ENCODE results near the gene C3orf22.
"Not testable (repeated sequence)": the region's sequence is repeated elsewhere in the genome, so short reads cannot be mapped to it uniquely, and the experiment has no call there.

C3orf22 gene

DNA sequence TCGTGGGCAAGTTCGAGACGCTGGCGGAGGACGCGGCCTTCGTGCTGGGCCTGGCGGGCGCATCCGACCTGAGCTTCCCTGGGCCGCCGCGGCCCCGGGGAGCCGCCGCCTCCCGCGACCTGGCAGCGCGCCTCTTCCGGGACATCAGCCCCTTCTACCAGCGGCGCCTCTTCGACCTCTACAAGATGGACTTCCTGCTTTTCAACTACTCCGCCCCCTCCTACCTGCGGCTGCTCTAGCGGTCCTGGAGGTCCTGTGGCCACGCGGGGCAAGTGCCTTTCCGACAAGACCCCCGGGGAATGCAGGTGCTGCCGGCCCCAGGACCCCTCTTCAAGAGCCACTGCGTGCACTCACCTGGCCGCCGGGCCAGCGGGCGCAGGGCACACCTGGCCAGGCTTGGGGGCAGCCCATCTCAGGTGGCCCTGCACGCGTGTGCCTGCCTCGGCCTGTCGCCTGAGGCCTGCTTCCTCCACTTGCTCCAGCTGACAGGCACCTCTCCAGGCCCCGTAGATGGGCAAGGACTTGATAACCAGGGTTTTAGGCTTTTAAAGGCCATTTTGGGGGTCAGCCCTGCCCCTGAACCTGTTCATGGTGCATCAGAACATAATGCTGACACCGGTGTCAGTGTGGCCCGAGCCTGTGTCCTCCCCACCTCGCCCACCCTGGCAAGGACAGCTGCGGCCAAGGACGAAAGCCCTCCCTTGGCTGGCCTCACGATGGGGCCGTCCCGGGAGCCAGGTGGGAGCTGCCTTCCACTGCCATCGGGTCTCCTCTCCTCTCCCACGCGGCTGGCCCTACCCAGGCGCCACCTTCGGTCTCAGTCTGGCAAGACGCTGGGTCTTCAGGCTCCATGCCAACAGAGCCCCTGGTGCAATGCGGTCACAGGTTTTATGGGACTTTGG is 16.1 kb downstream of the C3orf22 start:
- no peak for DNase-seq

DNA sequence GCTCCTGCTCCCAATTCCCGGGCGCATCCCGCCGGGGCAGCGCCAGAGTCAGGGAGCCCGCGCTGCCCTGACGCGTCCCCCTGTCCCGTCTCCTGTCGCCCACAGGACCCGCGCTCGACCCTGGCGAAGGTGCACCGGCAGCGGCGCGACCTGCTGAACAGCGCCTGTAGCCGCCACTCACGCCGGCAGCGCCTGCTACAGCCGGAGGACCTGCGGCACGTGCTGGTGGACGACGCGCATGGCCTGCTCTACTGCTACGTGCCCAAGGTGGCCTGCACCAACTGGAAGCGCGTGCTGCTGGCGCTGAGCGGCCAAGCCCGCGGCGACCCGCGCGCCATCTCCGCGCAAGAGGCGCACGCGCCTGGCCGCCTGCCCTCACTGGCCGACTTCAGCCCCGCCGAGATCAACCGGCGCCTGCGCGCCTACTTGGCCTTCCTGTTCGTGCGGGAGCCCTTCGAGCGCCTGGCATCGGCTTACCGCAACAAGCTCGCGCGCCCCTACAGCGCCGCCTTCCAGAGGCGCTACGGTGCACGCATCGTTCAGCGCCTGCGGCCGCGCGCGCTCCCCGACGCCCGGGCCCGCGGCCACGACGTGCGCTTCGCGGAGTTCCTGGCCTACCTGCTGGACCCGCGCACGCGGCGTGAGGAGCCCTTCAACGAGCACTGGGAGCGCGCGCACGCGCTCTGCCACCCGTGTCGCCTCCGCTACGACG is 16.9 kb downstream of the C3orf22 start:
- no peak for DNase-seq

DNA sequence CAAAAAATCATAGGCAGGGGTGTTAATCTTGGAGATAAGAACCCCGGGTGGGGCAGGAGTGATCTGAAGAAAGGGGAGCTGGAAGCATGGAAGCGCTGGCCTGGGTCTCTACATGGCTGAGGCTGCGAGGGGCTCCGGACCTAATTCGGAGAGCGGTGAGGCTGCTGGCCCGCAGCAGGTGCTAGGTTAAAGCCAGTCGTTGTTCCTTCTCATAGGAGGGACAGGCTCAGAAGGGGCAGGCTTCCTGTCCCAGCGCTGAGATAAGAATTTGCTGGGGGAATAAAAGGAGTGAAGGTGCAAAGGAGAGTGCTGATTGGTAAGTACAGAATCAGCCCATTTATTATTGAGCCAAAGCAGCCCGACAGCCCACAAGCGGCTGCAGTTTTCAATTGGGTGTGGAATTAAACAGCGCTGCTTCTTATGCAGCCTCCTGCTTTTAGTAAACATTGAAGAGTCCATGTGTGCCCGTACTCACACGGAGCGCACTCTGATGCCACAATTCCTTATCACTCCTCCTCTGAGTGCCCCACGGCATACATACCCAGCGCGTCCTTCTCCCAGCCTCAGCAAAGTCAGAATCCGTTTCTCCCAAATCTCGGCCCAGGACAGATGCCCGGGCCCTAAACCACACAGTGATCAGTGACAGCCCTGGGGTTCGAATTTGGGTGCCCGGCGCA is 17.6 kb downstream of the C3orf22 start:
- no peak for DNase-seq

DNA sequence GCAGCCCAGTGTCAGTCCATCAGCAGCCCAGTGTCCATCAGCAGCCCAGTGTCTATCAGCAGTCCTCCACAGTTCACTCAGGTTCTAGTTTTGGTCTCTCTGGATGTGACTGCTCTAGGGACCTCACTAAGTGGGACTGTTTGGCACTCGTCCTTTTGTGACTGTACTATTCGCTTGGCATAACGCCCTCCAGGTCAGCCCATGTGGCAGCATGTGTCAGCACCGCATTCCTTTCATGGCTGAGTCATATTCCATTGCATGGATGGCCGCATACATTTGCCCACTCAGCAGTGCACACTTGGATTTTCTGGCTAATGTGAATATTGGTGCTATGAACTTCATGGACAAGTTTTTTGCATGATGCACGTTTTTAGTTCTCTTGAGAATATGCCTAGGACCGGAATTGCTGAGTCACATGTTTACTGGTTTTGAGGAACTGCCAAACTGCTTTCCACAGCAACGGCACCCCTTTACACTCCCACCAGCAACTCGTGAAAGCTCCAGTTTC is 18.3 kb downstream of the C3orf22 start:
- no peak for DNase-seq

DNA sequence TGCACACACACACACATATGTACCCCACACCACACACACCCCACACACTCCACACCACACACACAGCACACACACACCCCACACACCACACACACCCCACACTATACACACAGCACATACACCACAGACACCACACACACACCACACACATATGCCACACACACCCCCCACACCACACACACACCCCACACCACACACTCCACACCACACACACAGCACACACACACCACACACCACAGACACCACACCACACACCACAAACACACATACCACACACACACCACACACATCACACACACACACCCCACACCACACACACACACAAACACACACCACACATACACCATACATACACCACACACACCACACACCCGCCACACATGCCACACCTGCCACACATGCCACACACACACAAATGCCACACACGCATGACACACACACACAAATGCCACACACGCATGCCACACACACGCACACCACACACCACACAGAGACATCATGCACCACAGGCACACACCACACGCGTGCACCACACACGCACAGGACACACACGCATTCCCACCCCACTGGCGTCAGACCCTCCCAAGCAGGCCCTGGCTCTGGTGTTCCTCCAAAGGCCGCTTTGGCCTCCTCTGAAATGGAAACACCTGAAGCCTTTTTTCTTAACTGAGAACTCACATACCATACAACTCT is 19.0 kb downstream of the C3orf22 start:
- DNase-seq = no peak

DNA sequence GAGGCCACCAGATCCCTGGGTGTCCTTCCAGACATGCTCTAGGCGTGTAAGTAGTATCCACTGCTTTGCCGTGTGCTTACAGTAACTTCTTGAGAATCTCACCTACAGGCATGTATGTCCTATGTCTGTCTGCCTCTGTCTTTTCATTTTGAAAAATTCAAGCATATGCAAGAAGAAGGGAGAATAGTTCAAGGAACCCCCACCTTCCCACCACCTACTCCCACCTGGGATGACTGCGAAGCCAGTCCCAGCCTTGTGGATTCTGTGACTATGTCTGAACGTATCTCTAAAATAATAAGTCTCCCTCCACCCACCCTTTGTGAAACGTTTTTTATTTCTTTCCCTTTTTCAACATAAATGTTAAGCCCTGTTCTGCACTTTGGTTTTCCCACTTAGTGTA is 19.8 kb downstream of the C3orf22 start:
- no peak for DNase-seq

DNA sequence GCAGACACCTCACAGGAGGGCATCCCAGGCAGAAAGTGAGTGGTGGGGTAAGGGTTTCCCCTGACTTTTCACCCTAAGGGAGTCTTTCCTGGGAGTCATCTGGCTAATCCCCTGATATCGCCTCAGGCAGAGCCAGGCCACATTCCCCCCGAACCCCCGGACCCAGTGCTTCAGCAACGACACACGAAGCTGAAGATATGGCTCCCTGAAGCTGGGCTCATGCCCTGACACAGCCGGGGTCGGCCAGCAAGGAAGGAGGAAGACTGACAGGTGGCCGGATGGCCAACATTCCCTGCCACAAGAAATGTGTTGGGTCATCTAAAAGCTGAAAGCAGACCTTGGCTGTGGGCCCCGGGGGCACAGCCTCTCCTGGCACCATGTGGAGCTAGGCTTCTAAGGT is 20.4 kb downstream of the C3orf22 start:
- no peak for DNase-seq

DNA sequence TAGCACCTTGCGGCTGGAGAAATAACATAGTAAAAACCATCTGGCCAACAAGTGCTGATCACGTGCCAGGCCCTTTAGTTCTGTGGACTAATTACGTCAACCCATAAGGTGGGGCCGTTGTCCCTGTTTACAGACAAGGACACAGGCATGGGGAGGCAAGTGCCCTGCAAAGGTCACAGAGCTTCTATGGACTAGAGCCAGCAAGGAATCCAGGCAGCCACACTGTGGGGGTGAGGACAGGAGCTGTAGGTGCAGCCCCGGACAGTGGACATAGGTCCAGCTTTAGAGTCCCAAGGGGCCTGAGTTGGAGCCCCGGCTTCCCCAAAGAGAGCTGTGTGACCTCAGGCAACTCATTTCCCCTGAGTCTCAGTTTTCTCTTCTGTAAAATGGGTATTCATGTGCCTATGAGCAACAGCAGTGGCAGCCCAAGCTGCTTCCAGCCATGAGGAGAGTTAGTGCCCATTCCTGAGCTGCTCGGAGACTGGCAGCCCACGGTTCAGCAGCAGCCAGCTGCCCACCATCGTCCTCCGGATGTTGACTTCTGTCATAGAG is 20.9 kb downstream of the C3orf22 start:
- DNase-seq = no peak

DNA sequence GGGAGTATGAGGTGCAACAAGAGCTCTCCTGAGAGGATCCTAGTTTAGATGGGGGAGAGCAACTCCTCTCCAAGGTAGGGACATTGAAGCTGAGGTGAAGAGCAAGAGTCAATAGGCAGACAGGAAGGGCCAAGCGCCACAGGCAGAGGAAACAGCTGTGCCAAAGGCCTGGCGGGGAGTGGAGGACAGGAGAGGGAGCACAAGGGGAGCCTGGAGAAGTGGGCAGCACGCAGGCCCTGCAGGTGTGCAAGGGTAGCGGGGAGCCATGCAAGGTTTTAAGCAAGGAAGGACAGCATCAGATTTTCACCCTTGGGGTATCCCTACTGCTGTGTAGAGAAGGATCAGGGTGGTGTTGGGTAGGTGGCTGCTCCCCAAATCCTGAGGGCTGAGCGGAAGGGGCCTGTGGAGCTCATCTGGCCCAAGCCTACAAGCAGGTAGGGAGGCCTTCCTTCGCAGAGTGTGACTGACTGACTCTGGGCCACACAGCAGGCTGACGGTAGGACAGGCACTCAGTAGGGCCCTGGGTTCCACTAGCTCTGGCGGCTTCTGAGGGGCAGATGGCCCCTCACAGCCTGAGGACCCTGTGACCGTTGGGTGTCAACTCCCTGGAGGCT is 21.5 kb downstream of the C3orf22 start:
- DNase-seq = no peak

DNA sequence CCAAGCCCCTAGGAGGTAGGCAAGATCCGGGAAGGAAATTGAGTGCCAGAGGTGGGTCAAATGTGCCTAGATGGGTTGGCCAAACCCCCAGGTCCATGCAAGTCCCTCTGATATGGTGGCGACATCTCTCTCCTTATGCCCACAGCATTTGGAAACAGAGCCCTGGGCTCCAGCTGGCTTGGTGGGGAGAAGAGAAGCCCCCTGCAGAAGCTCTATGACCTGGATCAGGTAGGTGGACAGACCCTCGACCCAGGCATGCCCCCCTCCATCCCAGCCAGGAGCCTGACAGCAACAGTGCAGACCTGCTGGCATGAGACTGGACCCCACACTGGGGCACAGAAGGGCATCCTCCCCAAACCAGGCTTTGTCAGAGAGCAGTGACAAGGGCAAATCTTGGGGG is 22.6 kb downstream of the C3orf22 start:
- DNase-seq = no peak

DNA sequence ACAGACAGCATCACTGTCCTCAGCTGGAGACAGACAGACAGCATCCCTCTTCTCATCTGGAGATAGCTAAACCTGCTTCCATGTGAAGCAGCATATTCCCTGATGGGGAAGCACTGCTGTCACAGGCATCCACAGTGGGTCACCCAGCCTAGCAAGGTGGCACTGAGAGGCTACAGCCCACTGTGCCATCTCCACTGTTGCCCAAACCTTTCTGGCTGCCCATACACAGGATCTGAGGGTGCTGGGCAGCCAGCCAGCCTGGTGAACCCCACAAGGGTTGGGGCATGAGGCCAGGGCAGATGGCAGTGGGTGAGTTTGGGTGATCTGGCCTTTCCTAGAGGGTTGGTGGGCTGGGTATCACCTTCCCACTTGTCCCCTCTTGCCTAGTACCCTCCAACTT is 23.1 kb downstream of the C3orf22 start:
- no peak for DNase-seq

DNA sequence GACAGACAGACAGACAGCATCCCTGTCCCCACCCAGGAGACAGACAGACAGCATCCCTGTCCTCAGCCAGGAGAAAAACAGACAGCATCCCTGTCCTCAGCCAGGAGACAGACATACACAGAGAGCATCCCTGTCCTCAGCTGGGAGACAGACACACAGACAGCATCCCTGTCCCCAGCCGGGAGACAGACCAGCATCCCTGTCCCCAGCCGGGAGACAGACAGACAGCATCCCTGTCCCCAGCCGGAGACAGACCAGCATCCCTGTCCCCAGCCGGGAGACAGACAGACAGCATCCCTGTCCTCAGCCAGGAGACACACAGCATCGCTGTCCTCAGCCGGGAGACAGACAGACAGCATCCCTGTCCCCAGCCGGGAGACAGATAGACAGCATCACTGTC is 24.0 kb downstream of the C3orf22 start:
- not testable (repeated sequence) for DNase-seq

DNA sequence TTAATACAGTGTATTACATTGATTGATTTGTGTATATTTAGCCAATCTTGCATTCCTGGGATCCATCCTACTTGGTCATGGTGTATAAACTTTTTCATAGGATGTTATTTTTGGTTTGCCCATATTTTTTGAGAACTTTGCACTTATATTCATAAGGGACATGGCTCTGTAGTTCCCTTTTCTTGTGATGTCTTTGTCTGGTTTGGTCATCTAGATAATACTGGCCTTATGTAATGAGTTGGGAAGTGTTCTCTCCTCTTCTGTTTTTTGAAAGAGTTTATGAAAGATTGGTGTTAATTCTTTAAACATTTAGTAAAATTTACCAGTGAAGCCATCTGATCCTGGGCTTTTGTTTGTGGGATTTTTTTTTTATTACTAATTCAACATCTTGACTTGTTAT is 25.2 kb downstream of the C3orf22 start:
- DNase-seq = no peak

DNA sequence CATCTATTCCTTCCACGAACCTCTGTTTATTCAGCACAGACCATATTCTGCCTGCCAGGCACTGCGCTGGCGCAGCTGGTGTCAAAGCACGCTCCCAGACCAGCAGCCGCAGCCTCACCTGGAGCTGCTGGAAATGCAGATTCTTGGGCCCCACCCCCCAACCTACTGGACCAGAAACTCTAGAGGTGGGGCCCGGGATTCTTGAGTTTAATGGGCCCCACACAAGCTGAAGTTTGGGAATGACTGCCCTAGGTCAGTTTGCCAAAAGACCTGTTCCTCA is 27.7 kb downstream of the C3orf22 start:
- no peak for DNase-seq

DNA sequence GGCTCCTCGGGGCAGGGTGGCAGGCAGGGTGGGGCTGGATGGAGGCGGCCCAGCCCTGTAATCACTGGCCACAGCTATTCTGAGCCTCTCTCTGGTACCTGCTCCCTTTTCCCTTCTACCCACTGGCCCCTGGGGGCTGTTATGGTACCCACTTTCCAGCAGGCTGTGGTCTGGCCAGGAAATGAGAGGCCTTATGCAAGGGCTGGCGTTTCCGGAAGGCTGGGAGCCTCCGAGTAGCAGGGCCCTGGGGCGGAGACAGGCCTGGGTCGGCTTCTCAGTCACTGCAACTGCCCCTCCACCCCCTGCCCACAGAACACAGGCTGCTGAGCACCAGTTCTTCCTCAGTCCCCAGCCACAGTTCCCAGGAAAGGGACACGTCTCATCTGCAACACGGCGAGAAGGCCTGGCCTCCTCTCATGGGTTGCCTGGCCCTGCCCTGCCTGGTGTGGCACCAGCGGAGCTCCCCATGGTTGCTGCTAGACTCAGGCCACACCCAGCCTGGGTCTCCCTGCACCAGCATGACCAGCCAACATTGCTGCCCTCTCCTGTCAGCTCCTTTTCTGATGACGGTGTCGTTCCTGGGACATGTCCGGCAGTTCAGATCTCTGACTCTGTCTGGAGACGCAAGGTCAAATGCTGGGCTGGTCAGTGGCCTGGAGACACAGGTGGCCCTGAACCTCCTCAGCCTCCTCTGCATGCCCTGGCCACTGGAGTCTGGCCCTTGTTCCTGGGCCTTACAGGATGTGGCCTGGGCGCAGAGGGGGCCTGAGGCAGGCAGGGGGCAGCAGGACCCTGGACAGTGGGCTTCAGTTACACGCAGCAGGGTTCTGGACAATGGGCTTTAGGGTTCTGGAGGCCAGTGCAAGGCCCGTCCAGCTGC is 28.3 kb downstream of the C3orf22 start:
- no peak for DNase-seq

DNA sequence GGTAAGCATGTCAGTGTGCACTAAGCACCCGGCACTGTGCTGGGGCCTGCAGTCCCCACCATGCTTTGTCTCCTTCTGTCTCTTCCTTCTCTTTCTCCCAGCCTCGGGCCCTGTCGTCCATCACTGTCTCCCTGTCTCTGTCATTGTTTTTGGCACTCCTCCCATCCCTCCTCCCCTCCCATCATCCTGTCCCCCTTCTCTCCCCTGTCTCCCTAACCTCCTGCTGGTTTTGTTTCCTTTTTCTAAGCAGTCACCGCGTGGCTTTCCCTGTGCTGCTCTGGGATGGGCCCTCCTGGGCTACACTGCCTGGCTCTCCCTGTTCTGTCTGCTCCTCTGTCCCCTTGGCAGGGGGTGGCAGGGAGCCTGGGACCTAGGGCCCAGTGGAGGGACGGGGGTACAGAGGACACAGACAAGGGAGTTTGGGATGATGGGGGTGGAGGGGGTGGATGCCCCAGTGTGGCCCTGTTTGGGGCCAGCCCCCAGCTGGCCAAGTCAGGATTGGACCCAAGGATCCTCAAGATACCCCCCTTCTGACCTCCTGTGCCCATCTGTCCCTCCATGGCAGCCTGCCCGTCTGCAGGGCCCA is 29.1 kb downstream of the C3orf22 start:
- DNase-seq = no peak

DNA sequence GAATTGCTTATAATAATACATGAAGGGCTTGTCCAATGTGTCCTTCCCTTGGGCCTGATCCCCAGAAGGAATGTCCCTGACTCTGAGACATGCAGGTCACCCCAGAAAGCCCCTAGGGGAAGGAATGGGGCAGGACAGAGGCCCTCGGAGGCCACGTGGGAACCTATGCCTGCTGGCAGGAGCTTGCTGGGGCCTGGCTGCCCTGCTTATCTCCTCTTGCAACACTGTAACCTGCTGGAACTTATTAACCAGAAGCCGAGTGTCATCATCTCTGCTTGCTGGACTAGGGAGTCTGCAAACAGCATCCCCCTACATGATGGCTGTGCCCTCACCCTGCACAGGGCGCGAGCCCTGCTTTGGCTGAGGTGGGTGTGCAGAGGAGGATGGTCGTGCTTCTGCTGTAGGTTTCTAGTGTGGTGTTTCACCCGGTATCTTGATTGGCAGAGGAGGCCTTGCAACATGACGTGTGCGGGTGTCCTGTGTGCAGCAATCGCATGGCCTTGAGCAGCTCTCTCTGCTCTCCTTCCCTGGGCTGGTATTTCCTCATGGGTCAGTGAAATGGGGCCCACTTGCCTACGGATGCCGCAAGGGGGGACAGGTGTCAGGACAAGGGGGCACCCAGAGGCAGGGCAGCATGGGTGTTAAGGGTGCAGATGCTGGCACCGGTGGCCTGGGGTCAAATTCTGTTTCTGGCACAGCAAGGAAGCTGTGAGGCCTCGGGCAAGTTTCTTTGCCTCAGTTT is 29.8 kb downstream of the C3orf22 start:
- no peak for DNase-seq

DNA sequence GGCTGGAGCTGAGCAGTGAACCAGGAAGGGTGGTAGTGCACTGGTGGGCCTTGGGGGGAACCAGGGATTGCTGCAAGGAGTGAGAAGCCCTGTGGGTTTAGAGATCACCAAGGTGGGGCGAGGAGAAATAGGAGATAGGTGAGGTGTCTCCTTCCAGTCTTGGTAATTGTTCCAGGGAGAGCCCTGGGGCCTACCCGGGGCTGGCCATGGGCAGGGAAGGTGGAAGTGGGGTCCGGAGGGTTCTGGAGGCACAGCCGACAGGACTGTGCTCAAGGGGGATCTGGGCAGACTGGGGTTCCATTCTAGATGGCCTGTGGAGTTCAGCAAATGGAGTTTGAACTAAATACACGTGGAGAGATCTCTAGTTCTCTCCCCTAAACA is 30.3 kb downstream of the C3orf22 start:
- no peak for DNase-seq

DNA sequence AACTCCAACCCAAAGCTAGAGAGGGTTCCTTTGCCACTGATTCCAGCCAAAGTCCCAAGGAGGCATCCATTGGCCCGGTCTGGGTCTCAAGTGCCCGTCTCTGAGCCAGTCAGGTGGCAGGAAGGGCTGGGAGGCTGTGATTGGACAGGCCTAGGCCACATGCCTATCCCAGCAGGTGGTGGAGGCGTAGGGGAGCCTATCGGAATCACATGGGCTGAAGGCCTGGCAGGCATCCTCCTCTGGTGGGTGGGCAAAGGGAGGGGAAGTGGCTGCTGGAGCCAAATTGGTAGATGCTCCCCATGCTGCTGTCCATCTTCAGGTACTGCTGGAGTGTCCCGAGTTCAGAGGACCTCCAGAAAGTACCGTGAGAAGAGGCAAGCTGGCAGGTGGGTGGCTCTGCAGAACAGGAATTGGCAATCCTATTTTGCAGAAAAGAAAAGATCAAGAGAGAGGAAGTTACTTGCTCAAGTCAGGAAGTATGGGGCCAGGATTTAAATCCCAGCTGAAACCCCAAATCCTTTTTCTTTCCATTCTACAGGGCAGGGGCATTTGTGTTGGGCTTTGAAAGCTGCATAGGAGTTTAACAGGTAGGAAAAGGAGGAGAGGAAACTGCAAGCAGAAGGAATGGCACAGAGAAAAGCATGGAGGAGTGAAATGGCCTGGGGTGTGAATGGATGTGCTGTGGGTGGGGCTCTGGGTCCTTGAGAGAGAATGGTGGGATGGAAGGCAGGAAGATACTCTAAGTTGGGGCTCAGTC is 31.1 kb downstream of the C3orf22 start:
- no peak for DNase-seq

DNA sequence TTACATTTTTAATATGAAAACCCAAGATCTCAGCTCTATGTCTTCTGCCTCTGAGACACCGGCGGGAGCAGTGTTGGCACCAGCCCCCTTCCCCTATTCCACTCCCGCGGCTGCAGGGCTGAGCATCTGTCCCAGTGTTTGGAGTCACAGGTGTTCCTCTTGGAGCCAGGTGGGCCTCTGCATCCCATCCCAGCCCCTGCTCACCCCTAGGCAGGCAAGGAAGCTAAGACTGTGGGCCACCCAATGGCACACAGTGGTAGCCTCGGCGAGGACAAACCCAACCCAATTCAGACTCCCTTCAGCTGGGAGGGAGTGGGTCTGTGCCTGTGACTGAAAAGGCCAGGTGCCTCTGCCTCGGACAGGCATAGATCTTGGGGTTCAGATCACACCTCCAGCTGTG is 31.7 kb downstream of the C3orf22 start:
- no peak for DNase-seq
